Endothelial cell of umbilical vein (primary cell): ENCODE data around the gene CLNK. TPM values are rescaled to one million over a fixed set of nuclear protein-coding genes. Genes with fewer than 3 reads are reported as not detected.

Experiments
- BruUV-seq: library from RNA; stranded (reverse); fragments of 400-500 nt; replicated peaks from 2 replicates; lab custom pipeline; 2021; lab: Mats Ljungman, UMichigan
- CTCF ChIA-PET: fragments of 300-600, 350-600 bp; sonication (Branson Sonifier 250); formaldehyde crosslinking; loops from one replicate; lab custom pipeline; 2021; ENCODE audit warnings: antibody characterized with exemption, inconsistent platforms; lab: Charles Lee
- POLR2A ChIA-PET: fragments of 300-600, 350-600 bp; sonication (Branson Sonifier 250); formaldehyde crosslinking; loops from one replicate; lab custom pipeline; 2021; ENCODE audit warnings: antibody characterized with exemption, inconsistent platforms; lab: Charles Lee
- DNase-seq: peaks from one replicate; pipeline ENCODE4 v3.0.0-alpha.2; 2011; ENCODE audit warnings: low read depth, low spot score
- FAIRE-seq: peaks from 2 replicates; lab custom pipeline; 2011; peaks lifted over from hg19 to GRCh38; lab: Jason Lieb, UNC
- H2AFZ ChIP-seq: 2 replicates; pipeline ENCODE4 v1.6.0; 2012; ENCODE audit warnings: low read depth, low read length, control low read depth, inconsistent platforms
- H3K27ac ChIP-seq: 2 replicates; pipeline ENCODE4 v1.5.1; 2011; ENCODE audit warnings: low read depth, mild to moderate bottlenecking, control low read depth, low read length, moderate library complexity; ENCODE audit not compliant: insufficient read depth
- H3K27me3 ChIP-seq, 2 experiments: 2 replicates each; pipeline versions ENCODE4 v1.6.0 to v1.6.1; 2011; ENCODE audit warnings: low read length in 2 of 2, mixed read lengths in 1 of 2; ENCODE audit not compliant: control insufficient read depth in 2 of 2, insufficient read depth in 2 of 2
- H3K36me3 ChIP-seq, 2 experiments: 2 replicates in 1 of 2; 3 replicates in 1 of 2; pipeline ENCODE4 v1.5.1; 2011; ENCODE audit warnings: low read length in 2 of 2, mild to moderate bottlenecking in 1 of 2, moderate library complexity in 1 of 2; ENCODE audit not compliant: control insufficient read depth in 2 of 2, insufficient read depth in 2 of 2; ENCODE audit errors: extremely low read depth in 1 of 2
- H3K4me1 ChIP-seq: 3 replicates; pipeline ENCODE4 v1.5.1; 2011; ENCODE audit warnings: mild to moderate bottlenecking, low read length; ENCODE audit not compliant: control insufficient read depth, insufficient read depth; ENCODE audit errors: extremely low read depth
- H3K4me2 ChIP-seq: 2 replicates; pipeline ENCODE4 v1.6.1; 2011; ENCODE audit warnings: low read length, control low read depth, mixed read lengths; ENCODE audit not compliant: insufficient read depth
- H3K4me3 ChIP-seq, 3 experiments: fragments of 200-600 bp in 1 of 3; sonication (generic), shearing (Covaris generic) in 1 of 3; replicated peaks in 1 of 3; 2 replicates each; pipeline ENCODE4 v1.5.1; 2011 to 2016; ENCODE audit warnings: control low read depth in 3 of 3, low read length in 3 of 3, mild to moderate bottlenecking in 2 of 3, inconsistent platforms in 1 of 3, low read depth in 1 of 3, moderate library complexity in 1 of 3; ENCODE audit not compliant: insufficient read depth in 1 of 3
- H3K79me2 ChIP-seq: 2 replicates; pipeline ENCODE4 v1.6.0; 2012; ENCODE audit warnings: low read length, inconsistent platforms; ENCODE audit not compliant: control insufficient read depth, insufficient read depth
- H3K9ac ChIP-seq: replicated peaks from 2 replicates; pipeline ENCODE3; 2011; ENCODE audit warnings: low read length, control low read depth; ENCODE audit not compliant: insufficient read depth; ENCODE audit errors: extremely low read depth
- H3K9me1 ChIP-seq: replicated peaks from 3 replicates; pipeline ENCODE4 v1.6.0; 2011; ENCODE audit warnings: mild to moderate bottlenecking, low read length; ENCODE audit not compliant: control insufficient read depth, insufficient read depth; ENCODE audit errors: extremely low read depth
- H3K9me3 ChIP-seq: replicated peaks from 2 replicates; pipeline ENCODE4 v1.5.1; 2012; ENCODE audit warnings: low read length, inconsistent platforms; ENCODE audit not compliant: control insufficient read depth, insufficient read depth
- H4K20me1 ChIP-seq: replicated peaks from 2 replicates; pipeline ENCODE3; 2011; ENCODE audit warnings: mild to moderate bottlenecking, low read length; ENCODE audit not compliant: control insufficient read depth, insufficient read depth; ENCODE audit errors: extremely low read depth
- CTCF ChIP-seq, 2 donors: IDR thresholded peaks; 1 replicate in 1 of 2; 2 replicates in 1 of 2; pipeline ENCODE4 v1.5.1; 2011; ENCODE audit warnings: low read length in 2 of 2, mild to moderate bottlenecking in 2 of 2, moderate library complexity in 2 of 2, control low read depth in 1 of 2, inconsistent platforms in 1 of 2, low read depth in 1 of 2; ENCODE audit not compliant: insufficient read depth in 1 of 2; ENCODE audit errors: extremely low read depth in 1 of 2
- EZH2 ChIP-seq: IDR thresholded peaks from 2 replicates; pipeline ENCODE4 v1.6.1; 2012; ENCODE audit warnings: borderline replicate concordance, low read depth, mild to moderate bottlenecking, moderate library complexity, low read length, inconsistent platforms; ENCODE audit not compliant: severe bottlenecking
- FOS ChIP-seq: IDR thresholded peaks from 2 replicates; pipeline ENCODE4 v1.6.1; 2011; ENCODE audit warnings: mild to moderate bottlenecking, low read length, moderate library complexity, borderline replicate concordance; ENCODE audit not compliant: insufficient read depth
- GATA2 ChIP-seq: IDR thresholded peaks from 2 replicates; pipeline ENCODE4 v1.7.0; 2011; ENCODE audit warnings: low read depth, mild to moderate bottlenecking, moderate library complexity, mixed read lengths, low read length; ENCODE audit not compliant: insufficient read length, insufficient read depth
- JUN ChIP-seq: IDR thresholded peaks from 2 replicates; pipeline ENCODE4 v1.6.1; 2011; ENCODE audit warnings: borderline replicate concordance, low read depth; ENCODE audit not compliant: insufficient read length, insufficient read depth
- MAX ChIP-seq: IDR thresholded peaks from 2 replicates; pipeline ENCODE4 v1.6.1; 2011; ENCODE audit not compliant: insufficient read depth, insufficient read length
- MYC ChIP-seq: IDR thresholded peaks from one replicate; pipeline ENCODE4 v1.6.1; 2011; ENCODE audit warnings: mild to moderate bottlenecking, low read depth, low read length
- POLR2A ChIP-seq: IDR thresholded peaks from 2 replicates; pipeline ENCODE4 v1.6.1; 2012; ENCODE audit warnings: low read depth, mild to moderate bottlenecking, control low read depth, low read length
- POLR2AphosphoS5 ChIP-seq: IDR thresholded peaks from 2 replicates; pipeline ENCODE4 v1.6.1; 2012; ENCODE audit warnings: low read depth, mild to moderate bottlenecking, control low read depth, low read length, moderate library complexity; ENCODE audit not compliant: insufficient read depth
- dilution Hi-C: fragments of 300-500 bp; cut with MboI; formaldehyde crosslinking; loops from one replicate; pipeline ENCODE4 v1.15.0; 2019; ENCODE audit warnings: low sequenced_read_pairs; ENCODE audit not compliant: extremely low pct_ligation_motif_present
- intact Hi-C: fragments of 100-400 bp; cut with micrococcal nuclease; formaldehyde crosslinking; loops from one replicate; pipeline ENCODE4 v1.10.0; 2022
- polyA plus RNA-seq, 4 experiments: library from polyadenylated mRNA; depleted of rRNA in 3 of 4; stranded (reverse) in 3 of 4; unstranded in 1 of 4; fragments of >200 nt; gene quantifications; 2 replicates each; pipeline versions ENCODE4 v1.2.1 to v1.2.3, GENCODE V29; 2011 to 2012; ENCODE audit warnings: missing spikeins in 1 of 4
- total RNA-seq: library from RNA; stranded (reverse); gene quantifications from 2 replicates; pipeline ENCODE4 v1.2.3, GENCODE V29; 2021

CLNK gene
- total and polyA plus RNA-seq, 2 donors (not counting 3 experiments of a cell fraction or from before 2014, with no cell fraction given), result not detected

GRCh38 chr4:10688022-10688421 lies 3.5 kb upstream of the CLNK start:
- Histone ChIP-seq H3K36me3 (no peaks in the 10 kb centered on the region), H3K9me1 (no peaks in the 10 kb centered on the region), H3K79me2 (no peaks in the 10 kb centered on the region), H3K9ac (no peak overlapping the region), H3K4me3 (no peak overlapping the region), H3K9me3 (no peaks in the 10 kb centered on the region), H4K20me1 (no peaks in the 10 kb centered on the region), H3K4me2 (no peak overlapping the region), H3K27ac (no peak overlapping the region), H3K4me1 (no peaks in the 10 kb centered on the region), H2AFZ (no peak overlapping the region), H3K27me3 (peaks cover 0 to 2% of the 10 kb centered on the region in 2 experiments)
- no peak for FAIRE-seq
- no TSS peak for BruUV-seq
- intact Hi-C loops, result no loop called here
- DNase-seq, result no peak
- CTCF ChIA-PET, result no interaction called here
- TF ChIP-seq FOS (no peak), EZH2 (no peak), GATA2 (no peak)
- dilution Hi-C loops, result no loop called here
- POLR2A ChIA-PET, result no interaction called here

- FAIRE-seq, result no peak
These were observed 3.0 kb upstream of the CLNK start for GRCh38 chr4:10687526-10687925.

More at GRCh38 chr4:10687526-10687925, 3.0 kb upstream of the CLNK start:
- Histone ChIP-seq H3K4me1 (no peaks in the 10 kb centered on the region), H3K9me1 (no peaks in the 10 kb centered on the region), H3K36me3 (no peaks in the 10 kb centered on the region), H4K20me1 (no peaks in the 10 kb centered on the region), H3K79me2 (no peaks in the 10 kb centered on the region), H3K9me3 (no peaks in the 10 kb centered on the region), H3K4me3 (no peak overlapping the region), H3K9ac (no peak overlapping the region), H3K4me2 (no peak overlapping the region), H3K27me3 (peaks cover 0 to 2% of the 10 kb centered on the region in 2 experiments), H3K27ac (no peak overlapping the region), H2AFZ (no peak overlapping the region)
- CTCF ChIA-PET, result no interaction called here
- DNase-seq, result no peak
- BruUV-seq, result no TSS peak
- POLR2A ChIA-PET, result no interaction called here
- dilution Hi-C loops (no loop called here), intact Hi-C loops (no loop called here)
- no peak for TF ChIP-seq POLR2AphosphoS5
- TF ChIP-seq GATA2, result no peak
- TF ChIP-seq MAX, result no peak
- no peak for TF ChIP-seq CTCF (IDR thresholded peaks at IDR 0.05; ENCODE audit: extremely low read depth in 1 of 2, insufficient read depth in 1 of 2, low read depth in 1 of 2, low read length in 2 of 2)
- no peak for TF ChIP-seq POLR2A
- no peak for TF ChIP-seq FOS
- no peak for TF ChIP-seq JUN
- no peak for TF ChIP-seq MYC
- no peak for TF ChIP-seq EZH2
